Neuron (in vitro differentiated cells): ENCODE data around the gene ZNF831.

Source experiments
- H2AFZ ChIP-seq: one replicate; pipeline ENCODE4 v1.6.1; 2013; ENCODE audit warnings: low read depth, mild to moderate bottlenecking, inconsistent platforms, low read length, moderate library complexity
- H3K27me3 ChIP-seq: one replicate; pipeline ENCODE4 v1.6.1; 2013; ENCODE audit warnings: low read length; ENCODE audit not compliant: insufficient read depth
- H3K36me3 ChIP-seq: one replicate; pipeline ENCODE4 v1.6.1; 2013; ENCODE audit warnings: low read length; ENCODE audit not compliant: insufficient read depth
- H3K4me1 ChIP-seq: one replicate; pipeline ENCODE4 v1.6.1; 2013; ENCODE audit warnings: low read length; ENCODE audit not compliant: insufficient read depth
- H3K4me3 ChIP-seq: 2 replicates; pipeline ENCODE4 v1.5.1; 2013; ENCODE audit warnings: mild to moderate bottlenecking, low read length, moderate library complexity
- H3K9me3 ChIP-seq: one replicate; pipeline ENCODE4 v1.6.1; 2013; ENCODE audit warnings: low read length

ZNF831 gene

DNA sequence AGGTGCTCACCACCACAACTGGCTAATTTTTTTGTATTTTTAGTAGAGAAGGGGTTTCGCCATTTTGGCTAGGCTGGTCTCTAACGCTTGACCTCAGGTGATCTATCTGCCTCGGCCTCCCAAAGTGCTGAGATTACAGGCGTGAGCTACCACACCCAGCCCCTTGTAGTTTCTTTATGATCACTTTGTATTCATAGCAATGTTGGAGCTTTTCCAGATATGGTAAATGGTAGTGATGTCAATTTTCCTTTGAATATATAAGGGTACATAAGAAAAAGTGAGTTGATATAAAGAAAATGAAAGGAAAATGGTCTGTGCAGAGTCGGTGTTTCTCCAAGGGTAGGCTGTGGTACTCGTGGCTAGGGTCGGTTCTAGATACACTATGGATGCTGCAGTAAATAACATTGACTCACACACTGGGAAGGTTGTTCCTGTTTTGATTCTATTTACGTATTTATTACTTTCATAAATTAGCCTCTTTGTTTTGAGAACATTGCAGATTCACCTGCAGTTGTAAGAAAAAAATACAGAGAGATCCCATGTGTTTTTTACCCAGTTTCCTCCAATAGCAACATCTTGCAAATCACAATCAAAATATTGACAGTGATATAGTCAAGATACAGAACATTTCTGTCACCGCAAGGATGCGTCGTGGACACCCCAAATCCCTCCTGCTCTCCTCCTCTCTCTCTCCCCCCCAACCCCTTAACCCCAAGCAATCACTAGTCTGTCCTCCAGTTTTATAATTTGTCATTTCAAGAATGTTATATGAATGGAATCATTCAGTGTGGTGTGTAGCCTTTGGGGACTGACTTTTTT lies 2.5 kb downstream of the ZNF831 start:
- no peaks in the 10 kb centered on the region for H3K27me3 ChIP-seq

DNA sequence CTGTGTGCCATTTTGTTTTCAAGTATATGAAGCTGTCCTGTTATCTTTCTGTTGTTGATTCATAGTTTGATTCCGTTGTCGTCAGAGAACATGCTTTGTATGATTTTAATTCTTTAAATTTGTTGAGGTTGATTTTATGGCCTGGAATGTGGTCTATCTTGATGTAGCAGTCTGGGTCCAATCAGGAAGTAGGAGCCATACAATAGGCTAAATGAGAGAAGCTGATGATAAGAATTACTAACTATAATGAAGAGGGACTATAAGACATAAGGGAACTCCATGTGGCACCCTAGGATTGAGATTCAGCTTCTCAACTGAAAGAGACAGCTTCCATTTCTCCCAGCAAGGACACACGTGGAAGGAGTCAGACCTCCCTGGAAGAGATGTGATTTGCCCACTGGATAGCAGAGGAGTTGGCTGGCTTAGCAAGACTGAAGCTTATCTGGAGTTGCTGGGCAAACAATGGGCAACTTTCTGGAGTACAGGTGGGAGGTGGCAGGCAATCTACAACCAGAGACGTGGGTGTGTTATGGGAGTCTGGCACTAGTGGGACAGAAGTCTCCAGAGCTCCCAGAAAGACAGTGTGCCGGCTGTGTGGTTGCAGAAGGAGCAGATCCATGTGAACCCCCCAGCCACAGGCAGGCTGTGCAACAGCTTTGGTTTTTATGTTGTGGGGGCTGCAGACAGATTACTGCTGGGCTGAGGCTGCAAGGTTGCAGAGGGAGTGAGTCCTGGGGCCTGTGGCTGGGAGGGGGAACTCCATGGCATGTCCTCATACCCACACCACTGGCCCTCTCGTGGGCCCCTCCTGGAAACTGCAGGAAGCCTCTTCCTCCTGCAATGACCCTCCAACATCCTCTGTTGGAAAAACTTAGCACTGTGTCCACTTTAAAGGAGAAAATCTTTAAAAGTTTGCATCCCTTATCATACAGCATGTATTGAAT lies 7.1 kb downstream of the ZNF831 start:
- H3K4me3 ChIP-seq, result no peak overlapping the region
- no peaks in the 10 kb centered on the region for H3K27me3 ChIP-seq
- no peak overlapping the region for H2AFZ ChIP-seq
- H3K36me3 ChIP-seq, result no peaks in the 10 kb centered on the region
- no peaks in the 10 kb centered on the region for H3K9me3 ChIP-seq
- no peaks in the 10 kb centered on the region for H3K4me1 ChIP-seq

More for the DNA sequence above, 2.5 kb downstream of the ZNF831 start:
- Histone ChIP-seq H2AFZ (no peak overlapping the region), H3K9me3 (no peaks in the 10 kb centered on the region), H3K36me3 (no peaks in the 10 kb centered on the region), H3K4me3 (no peak overlapping the region), H3K4me1 (no peaks in the 10 kb centered on the region)

DNA sequence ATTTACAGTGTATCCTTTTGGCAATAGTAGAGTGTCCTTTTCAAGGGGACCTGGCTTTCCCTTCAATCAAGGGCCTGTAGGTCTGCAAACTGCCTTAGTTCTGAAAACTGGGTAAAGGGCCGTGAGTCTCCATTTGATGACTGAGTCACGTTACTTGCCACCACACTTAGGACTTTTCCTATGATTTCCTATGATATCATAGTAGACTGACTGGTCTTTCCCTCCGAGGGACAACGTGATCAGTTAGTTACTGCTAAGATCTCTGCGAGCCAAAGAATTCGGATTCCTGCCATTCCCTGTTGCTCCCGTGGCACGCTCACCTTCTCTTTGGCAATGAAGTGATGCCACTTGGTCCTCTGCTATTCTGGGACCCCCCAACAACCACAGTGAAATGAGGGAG lies 8.4 kb downstream of the ZNF831 start:
- Histone ChIP-seq H2AFZ (no peak overlapping the region), H3K9me3 (no peaks in the 10 kb centered on the region), H3K36me3 (no peaks in the 10 kb centered on the region), H3K4me1 (no peaks in the 10 kb centered on the region), H3K4me3 (no peak overlapping the region), H3K27me3 (no peaks in the 10 kb centered on the region)

DNA sequence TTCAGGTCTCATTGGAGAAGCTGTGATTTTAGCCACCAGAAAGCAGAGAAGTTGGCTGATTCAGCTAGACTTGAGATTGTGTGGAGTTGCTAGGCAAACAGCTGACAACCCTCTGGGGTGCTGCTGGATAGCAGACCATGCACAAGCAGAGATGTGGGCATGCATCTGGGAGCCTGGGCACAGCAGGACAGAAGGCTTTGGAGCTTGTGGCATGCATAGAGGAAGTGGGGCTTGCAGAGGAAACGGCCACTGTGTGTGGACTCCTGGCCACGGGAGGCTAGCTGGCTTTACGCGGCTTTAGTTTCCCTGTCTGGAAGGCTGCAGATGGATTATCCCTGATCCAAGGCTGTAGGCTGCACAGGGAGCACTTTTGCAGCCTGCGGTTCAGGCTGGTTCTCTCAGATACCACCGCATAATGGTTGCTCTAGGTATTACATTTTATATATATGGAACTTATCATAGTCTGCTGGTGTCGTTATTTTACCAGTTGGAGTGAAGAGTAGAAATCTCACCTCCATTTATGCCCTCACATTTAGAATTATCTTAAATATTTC lies 10.4 kb downstream of the ZNF831 start:
- H3K36me3 ChIP-seq, result no peaks in the 10 kb centered on the region
- H3K4me1 ChIP-seq, result no peaks in the 10 kb centered on the region

DNA sequence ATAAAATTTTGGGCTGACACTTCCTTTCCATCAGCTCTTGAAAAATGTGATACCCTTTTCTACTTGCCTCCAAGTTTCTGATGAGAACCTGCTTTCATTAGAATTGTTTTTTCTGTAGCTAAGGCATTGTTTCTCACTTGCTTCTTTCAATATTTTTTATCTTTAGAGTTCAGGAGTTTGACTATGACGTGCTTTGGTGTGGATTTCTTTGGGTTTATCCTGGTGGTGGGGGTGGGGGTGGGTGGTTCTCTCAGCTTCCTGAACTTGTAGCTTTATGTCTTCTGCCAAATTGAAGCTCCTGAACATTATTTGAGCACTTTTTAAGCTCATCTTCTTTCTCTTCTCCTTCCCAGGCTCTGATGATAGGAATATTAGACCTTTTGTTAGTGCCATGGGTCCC lies 11.4 kb downstream of the ZNF831 start:
- no peaks in the 10 kb centered on the region for H3K4me1 ChIP-seq

More for the DNA sequence above, 10.4 kb downstream of the ZNF831 start:
- no peak overlapping the region for H2AFZ ChIP-seq
- no peaks in the 10 kb centered on the region for H3K9me3 ChIP-seq
- H3K27me3 ChIP-seq, result no peaks in the 10 kb centered on the region
- H3K4me3 ChIP-seq, result no peak overlapping the region

DNA sequence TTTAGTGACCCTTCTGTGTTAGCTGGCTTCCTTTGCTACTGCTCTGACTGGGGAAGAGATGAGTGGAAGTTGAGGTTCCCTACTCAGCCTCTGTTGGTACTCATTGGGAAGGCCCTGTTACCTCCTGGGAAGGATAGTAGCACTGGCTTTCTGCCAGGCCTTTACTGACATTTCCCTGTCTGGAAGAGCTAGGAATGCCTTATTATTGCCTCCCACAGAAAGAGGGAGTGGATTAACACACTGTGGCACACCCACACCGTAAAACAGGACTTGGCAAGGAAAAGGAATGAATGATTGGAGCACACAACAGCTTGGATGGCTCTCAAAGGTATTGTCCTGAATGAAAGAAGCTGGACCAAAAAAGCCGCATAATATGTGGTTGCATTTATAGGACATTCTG lies 12.2 kb downstream of the ZNF831 start:
- H3K4me1 ChIP-seq, result no peaks in the 10 kb centered on the region
- H2AFZ ChIP-seq, result no peak overlapping the region
- H3K9me3 ChIP-seq, result no peaks in the 10 kb centered on the region
- no peaks in the 10 kb centered on the region for H3K27me3 ChIP-seq
- H3K4me3 ChIP-seq, result no peak overlapping the region
- no peaks in the 10 kb centered on the region for H3K36me3 ChIP-seq

More for the DNA sequence above, 11.4 kb downstream of the ZNF831 start:
- no peaks in the 10 kb centered on the region for H3K27me3 ChIP-seq
- H3K9me3 ChIP-seq, result no peaks in the 10 kb centered on the region
- no peak overlapping the region for H2AFZ ChIP-seq
- no peak overlapping the region for H3K4me3 ChIP-seq
- H3K36me3 ChIP-seq, result no peaks in the 10 kb centered on the region

DNA sequence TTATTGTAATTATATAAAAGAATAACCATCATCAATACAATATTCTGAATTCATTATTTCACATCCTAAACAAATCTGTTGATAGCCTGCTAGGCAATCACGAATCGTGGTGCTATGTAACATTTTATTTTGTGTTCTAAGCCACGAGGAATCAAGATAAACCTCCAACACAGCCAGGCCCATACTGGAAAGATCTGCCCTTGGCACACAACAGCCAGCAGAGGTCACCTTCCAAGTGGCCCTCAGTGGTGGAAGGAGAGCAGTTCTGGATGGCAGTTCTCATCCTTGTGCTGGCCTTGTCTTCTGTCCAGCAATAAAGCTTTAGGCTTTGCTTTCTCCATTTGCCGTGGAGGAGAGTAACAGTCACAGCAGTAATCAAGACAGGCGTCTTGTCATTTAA lies 13.2 kb downstream of the ZNF831 start:
- Histone ChIP-seq H3K4me1 (no peaks in the 10 kb centered on the region), H3K27me3 (no peaks in the 10 kb centered on the region), H3K36me3 (no peaks in the 10 kb centered on the region)

DNA sequence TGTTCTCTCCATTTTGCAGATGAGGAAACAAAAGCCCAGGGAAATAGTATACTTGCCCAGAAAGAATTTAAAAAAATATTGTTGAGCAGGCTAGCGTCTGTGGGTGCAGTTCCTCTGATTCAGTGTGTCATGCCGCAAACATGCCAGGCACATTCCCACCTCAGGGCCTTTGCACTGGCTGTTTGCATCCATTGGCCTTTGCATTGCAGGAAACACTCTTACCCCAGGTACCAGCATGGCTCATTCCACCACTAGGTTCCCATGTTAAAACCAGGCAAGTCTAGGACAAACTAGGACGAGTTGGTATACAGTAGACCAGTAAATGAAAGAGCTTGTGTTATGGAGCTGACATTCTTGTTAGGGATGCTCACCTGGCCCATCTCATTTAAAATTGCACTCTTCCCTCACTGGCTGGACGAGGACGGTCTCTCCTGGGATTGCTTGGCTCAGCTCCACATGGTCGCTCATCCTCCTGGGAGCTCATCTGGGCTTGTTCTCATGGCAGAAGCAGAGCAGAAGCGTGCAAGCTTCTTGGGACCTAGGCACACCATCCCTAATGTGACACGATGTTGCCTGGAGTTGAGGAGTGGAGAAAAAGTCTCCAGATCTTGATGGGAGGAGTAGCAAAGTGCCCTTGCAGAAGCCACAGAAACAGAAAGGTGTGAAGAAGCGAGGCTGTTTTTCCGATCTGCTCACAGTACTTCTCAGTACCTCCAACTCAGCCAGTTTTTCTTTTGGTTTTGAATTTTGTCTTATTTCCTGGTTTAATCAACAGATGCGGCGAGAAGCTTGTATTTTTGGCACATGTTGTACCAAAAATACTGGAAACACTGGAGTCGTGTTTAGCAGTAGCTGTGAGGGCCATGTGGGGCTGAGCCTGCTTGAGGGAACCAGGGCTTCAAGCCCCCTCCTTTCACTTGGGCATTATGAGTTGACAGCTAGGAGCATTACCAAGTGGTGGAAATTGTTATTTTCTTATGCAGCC lies 13.9 kb downstream of the ZNF831 start:
- H3K9me3 ChIP-seq, result no peaks in the 10 kb centered on the region
- H3K4me3 ChIP-seq, result no peak overlapping the region
- H3K4me1 ChIP-seq, result no peaks in the 10 kb centered on the region
- H3K27me3 ChIP-seq, result no peaks in the 10 kb centered on the region
- no peaks in the 10 kb centered on the region for H3K36me3 ChIP-seq
- no peak overlapping the region for H2AFZ ChIP-seq

More for the DNA sequence above, 13.2 kb downstream of the ZNF831 start:
- Histone ChIP-seq H3K4me3 (no peak overlapping the region), H3K9me3 (no peaks in the 10 kb centered on the region), H2AFZ (no peak overlapping the region)

DNA sequence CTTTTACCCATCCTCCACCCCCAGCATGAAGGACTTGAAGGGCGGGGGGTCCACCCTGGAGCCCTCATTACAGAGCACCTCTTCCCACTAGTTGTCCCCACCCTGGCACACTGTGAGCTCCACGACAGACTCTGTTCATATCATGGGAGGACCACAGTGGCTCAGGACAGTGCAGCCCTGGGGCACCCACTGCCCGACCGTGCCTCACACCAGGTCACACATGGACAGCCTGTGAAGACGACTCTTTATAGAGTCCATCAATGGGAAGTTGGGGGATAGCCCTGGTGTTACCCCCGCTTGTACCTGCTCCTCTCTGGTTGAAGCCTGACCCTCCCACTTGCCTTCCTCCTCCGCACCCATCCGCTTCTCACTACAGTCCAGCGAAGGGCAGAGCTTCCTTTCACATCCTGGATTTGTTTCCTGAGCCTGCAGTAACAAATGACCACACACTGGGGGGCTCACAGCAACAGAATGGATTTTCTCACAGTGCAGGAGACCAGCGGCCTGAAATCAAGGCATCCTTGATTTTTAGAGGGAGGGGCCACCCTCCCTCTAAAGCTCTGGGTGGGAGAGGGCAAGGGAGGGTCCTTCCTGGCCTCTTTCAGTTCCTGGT lies 15.5 kb downstream of the ZNF831 start:
- Histone ChIP-seq H3K27me3 (no peaks in the 10 kb centered on the region), H3K36me3 (no peaks in the 10 kb centered on the region), H2AFZ (no peak overlapping the region), H3K4me1 (no peaks in the 10 kb centered on the region), H3K9me3 (no peaks in the 10 kb centered on the region), H3K4me3 (no peak overlapping the region)

DNA sequence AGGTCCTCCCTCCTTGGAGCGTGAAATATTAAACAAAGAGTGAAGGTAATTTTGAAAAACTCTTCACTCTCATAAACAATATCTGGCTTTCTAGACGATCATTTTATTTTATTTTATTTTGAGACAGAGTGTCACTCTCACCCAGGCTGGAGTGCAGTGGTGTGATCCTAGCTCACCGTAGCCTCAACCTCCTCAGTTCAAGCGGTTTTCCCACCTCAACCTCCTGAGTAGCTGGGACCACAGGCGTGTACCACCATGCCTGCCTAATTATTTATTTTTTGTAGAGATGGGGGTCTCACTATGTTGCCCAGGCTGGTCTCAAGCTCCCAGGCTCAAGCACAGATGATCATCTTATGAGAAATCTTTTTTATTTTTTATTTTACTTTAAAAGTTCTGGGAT lies 16.4 kb downstream of the ZNF831 start:
- Histone ChIP-seq H3K4me1 (no peaks in the 10 kb centered on the region), H3K27me3 (no peaks in the 10 kb centered on the region), H3K36me3 (no peaks in the 10 kb centered on the region), H3K9me3 (no peaks in the 10 kb centered on the region), H2AFZ (no peak overlapping the region), H3K4me3 (no peak overlapping the region)

DNA sequence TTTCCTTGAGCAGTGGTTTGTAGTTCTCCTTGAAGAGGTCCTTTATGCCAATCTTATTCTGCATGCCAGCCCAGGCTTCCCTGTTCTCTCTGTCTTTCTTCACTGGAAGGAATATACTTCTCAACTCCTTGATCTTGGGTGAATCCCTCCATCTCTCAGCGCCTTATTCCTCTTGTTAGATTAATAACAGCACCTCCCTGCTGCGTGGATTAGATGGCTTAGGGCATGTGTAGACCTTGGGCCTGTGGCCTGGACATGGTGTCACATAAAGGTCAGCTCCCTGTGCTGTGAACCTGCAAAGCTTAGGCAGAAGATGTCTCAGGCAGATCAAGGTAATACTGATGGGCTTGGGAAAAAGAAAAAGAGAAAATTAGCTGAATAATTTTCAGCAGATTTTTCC lies 18.3 kb downstream of the ZNF831 start:
- no peaks in the 10 kb centered on the region for H3K9me3 ChIP-seq
- H3K4me1 ChIP-seq, result no peaks in the 10 kb centered on the region
- H2AFZ ChIP-seq, result no peak overlapping the region

More for the DNA sequence above, 18.3 kb downstream of the ZNF831 start:
- no peaks in the 10 kb centered on the region for H3K36me3 ChIP-seq
- H3K4me3 ChIP-seq, result no peak overlapping the region
- H3K27me3 ChIP-seq, result no peaks in the 10 kb centered on the region
